Panc1 (cell line): ENCODE results near the gene SGSM1. TPM values are rescaled to one million over a fixed set of nuclear protein-coding genes. Genes with fewer than 3 reads are reported as not detected.

ENCODE experiments used
- ATAC-seq: fragments of 200-7000 bp; cut with Tn5 transposase; 2 replicates; pipeline ENCODE4 v1.9.1; 2020; ENCODE audit warnings: mild to moderate bottlenecking, moderate library complexity
- BruUV-seq: library from RNA; stranded (reverse); fragments of 400-500 nt; replicated peaks from 2 replicates; lab custom pipeline; 2021; lab: Mats Ljungman, UMichigan
- CTCF ChIA-PET: fragments of 300-600 bp; sonication (Branson Sonifier 250); formaldehyde crosslinking; loops from one replicate; lab custom pipeline; 2022; ENCODE audit warnings: antibody characterized with exemption; lab: Charles Lee
- POLR2A ChIA-PET: fragments of 300-600 bp; sonication (Branson Sonifier 250); formaldehyde crosslinking; loops from one replicate; lab custom pipeline; 2022; ENCODE audit warnings: antibody characterized with exemption; lab: Charles Lee
- DNase-seq: peaks from one replicate; pipeline ENCODE4 v3.0.0-alpha.2; 2010; ENCODE audit warnings: low read depth, low spot score
- H3K27ac ChIP-seq: 2 replicates; pipeline ENCODE4 v1.5.1; 2011; ENCODE audit warnings: mild to moderate bottlenecking, low read length, inconsistent platforms
- H3K27me3 ChIP-seq: fragments of 200-500 bp; sonication (Bioruptor generic); 2 replicates; pipeline ENCODE4 v1.6.0; 2014; ENCODE audit warnings: low read length, inconsistent platforms; ENCODE audit not compliant: control insufficient read depth, insufficient read depth
- H3K36me3 ChIP-seq: fragments of 200-500 bp; sonication (Bioruptor generic); 2 replicates; pipeline ENCODE4 v1.5.1; 2014; ENCODE audit warnings: inconsistent platforms, mild to moderate bottlenecking, low read length, moderate library complexity; ENCODE audit not compliant: control insufficient read depth, insufficient read depth
- H3K4me1 ChIP-seq: 2 replicates; pipeline ENCODE4 v1.5.1; 2011; ENCODE audit warnings: inconsistent platforms, mild to moderate bottlenecking, low read length, moderate library complexity; ENCODE audit not compliant: control insufficient read depth, insufficient read depth
- H3K4me3 ChIP-seq, 2 experiments: 2 replicates each; pipeline ENCODE4 v1.5.1; 2011 to 2012; ENCODE audit warnings: low read depth in 2 of 2, low read length in 2 of 2, mild to moderate bottlenecking in 2 of 2, inconsistent platforms in 1 of 2, moderate library complexity in 1 of 2
- H3K9me3 ChIP-seq: fragments of 200-500 bp; sonication (Bioruptor generic); 2 replicates; pipeline ENCODE4 v1.5.1; 2014; ENCODE audit warnings: low read depth, mild to moderate bottlenecking, inconsistent platforms, low read length, moderate library complexity; ENCODE audit not compliant: control insufficient read depth, insufficient read depth
- CTCF ChIP-seq: fragments of 450-650 bp; IDR thresholded peaks from 2 replicates; pipeline ENCODE4 v1.5.1; 2017; ENCODE audit warnings: mild to moderate bottlenecking
- POLR2AphosphoS5 ChIP-seq: IDR thresholded peaks from 2 replicates; pipeline ENCODE4 v1.6.1; 2012; ENCODE audit warnings: mild to moderate bottlenecking, low read depth, low read length, moderate library complexity
- SIN3A ChIP-seq: IDR thresholded peaks from 2 replicates; pipeline ENCODE4 v1.6.1; 2012; ENCODE audit warnings: low read depth, mild to moderate bottlenecking, low read length, moderate library complexity, borderline replicate concordance; ENCODE audit not compliant: insufficient read depth
- TCF7L2 ChIP-seq: IDR thresholded peaks from 2 replicates; pipeline ENCODE4 v1.6.1; 2011; ENCODE audit warnings: mild to moderate bottlenecking, low read depth, low read length, inconsistent platforms
- in situ Hi-C: cut with HindIII; loops from 2 replicates; pipeline ENCODE4 v1.10.0; 2016; ENCODE audit warnings: low sequenced_read_pairs, low pct_unique_long_range_greater_than_20kb
- intact Hi-C: fragments of 100-400 bp; cut with micrococcal nuclease; formaldehyde crosslinking; loops from one replicate; pipeline ENCODE4 v1.10.0; 2022; ENCODE audit not compliant: unreplicated experiment
- total RNA-seq: library from RNA; stranded (reverse); gene quantifications from one replicate; pipeline ENCODE4 v1.2.1, GENCODE V29; 2021; ENCODE audit not compliant: unreplicated experiment
- TF ChIP-seq, protein P1 (sequence below), 2 experiments: IDR thresholded peaks; 2 replicates each; pipeline ENCODE4 v1.6.1; 2011 to 2012; ENCODE audit warnings: low read depth in 2 of 2, control low read depth in 1 of 2, low read length in 1 of 2, mild to moderate bottlenecking in 1 of 2, moderate library complexity in 1 of 2; ENCODE audit not compliant: insufficient read depth in 1 of 2

Gene SGSM1
- total RNA-seq, 1 experiment from 2014 or later: 1.6 TPM

DNA sequence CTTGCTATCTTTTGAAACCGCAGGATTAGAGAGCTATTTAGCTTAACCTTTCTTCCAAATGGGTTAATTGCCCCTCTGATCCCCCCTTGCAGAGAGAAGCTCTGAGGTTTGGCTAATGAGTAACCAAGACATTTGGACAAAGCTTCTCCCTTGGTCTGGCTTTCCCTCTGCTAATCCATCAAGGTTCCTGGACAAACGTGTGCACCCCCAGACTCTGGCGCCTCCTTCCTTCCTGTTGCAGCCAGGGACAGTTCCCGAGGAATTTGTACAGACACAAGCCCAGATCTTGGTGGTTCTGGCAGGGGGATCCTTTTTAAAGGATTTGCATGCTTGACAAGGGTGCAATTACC is 148.1 kb downstream of the SGSM1 start:
- no peak for TF ChIP-seq SIN3A
- TF ChIP-seq CTCF: no peak
- TF ChIP-seq, protein P1, sequence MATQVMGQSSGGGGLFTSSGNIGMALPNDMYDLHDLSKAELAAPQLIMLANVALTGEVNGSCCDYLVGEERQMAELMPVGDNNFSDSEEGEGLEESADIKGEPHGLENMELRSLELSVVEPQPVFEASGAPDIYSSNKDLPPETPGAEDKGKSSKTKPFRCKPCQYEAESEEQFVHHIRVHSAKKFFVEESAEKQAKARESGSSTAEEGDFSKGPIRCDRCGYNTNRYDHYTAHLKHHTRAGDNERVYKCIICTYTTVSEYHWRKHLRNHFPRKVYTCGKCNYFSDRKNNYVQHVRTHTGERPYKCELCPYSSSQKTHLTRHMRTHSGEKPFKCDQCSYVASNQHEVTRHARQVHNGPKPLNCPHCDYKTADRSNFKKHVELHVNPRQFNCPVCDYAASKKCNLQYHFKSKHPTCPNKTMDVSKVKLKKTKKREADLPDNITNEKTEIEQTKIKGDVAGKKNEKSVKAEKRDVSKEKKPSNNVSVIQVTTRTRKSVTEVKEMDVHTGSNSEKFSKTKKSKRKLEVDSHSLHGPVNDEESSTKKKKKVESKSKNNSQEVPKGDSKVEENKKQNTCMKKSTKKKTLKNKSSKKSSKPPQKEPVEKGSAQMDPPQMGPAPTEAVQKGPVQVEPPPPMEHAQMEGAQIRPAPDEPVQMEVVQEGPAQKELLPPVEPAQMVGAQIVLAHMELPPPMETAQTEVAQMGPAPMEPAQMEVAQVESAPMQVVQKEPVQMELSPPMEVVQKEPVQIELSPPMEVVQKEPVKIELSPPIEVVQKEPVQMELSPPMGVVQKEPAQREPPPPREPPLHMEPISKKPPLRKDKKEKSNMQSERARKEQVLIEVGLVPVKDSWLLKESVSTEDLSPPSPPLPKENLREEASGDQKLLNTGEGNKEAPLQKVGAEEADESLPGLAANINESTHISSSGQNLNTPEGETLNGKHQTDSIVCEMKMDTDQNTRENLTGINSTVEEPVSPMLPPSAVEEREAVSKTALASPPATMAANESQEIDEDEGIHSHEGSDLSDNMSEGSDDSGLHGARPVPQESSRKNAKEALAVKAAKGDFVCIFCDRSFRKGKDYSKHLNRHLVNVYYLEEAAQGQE (IDR thresholded peaks at IDR 0.05; ENCODE audit: insufficient read depth in 1 of 2, low read depth in 2 of 2, low read length in 1 of 2): no peak
- TF ChIP-seq TCF7L2: no peak
- TF ChIP-seq POLR2AphosphoS5: no peak
- ATAC-seq: no peak
- no peak for DNase-seq
- BruUV-seq: TSS peak; percentile 77
- Histone ChIP-seq H3K4me3 (peak overlapping the region; percentile 84 to 86), H3K36me3 (no peaks in the 10 kb centered on the region), H3K9me3 (no peaks in the 10 kb centered on the region), H3K27me3 (no peaks in the 10 kb centered on the region), H3K27ac (peak overlapping the region; percentile 92), H3K4me1 (peaks cover 12% of the 10 kb centered on the region)
- ChIA-PET CTCF (no interaction called here), POLR2A (interaction anchor here (0.6 kb wide), 1 partner anchor 39 kb away, joined by 4 read pairs; no protein-coding TSS in a partner anchor)
- intact Hi-C loops (loop anchor here (5.0 kb wide), 1 partner anchor 73 kb away; no protein-coding TSS in a partner anchor), in situ Hi-C loops (no loop called here)

DNA sequence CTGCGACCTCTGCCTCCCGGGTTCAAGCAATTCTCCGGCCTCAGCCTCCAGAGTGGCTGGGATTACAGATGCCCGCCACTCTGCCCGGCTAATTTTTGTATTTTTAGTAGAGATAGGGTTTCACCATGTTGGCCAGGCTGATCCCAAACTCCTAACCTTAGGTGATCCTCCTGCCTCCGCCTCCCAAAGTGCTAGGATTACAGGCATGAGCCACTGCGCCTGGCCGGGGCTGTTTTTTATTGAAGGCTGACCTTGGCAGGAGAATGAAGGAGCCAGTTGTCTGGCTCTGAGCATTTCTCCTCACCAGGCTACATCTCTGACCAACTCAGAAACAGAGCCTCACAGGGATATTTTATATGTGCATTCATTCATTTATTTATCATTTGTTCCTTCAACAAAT is 148.8 kb downstream of the SGSM1 start:
- no peaks in the 10 kb centered on the region for H3K9me3 ChIP-seq
- H3K4me3 ChIP-seq: no peak overlapping the region; a peak in 1 of 4 replicates
- ATAC-seq (no peak), DNase-seq (no peak)
- no peaks in the 10 kb centered on the region for H3K36me3 ChIP-seq
- CTCF ChIA-PET: no interaction called here
- H3K27me3 ChIP-seq: no peaks in the 10 kb centered on the region
- peaks cover 12% of the 10 kb centered on the region for H3K4me1 ChIP-seq
- POLR2A ChIA-PET: no interaction called here
- no TSS peak for BruUV-seq
- peak overlapping the region; percentile 54; the same call in 1 of the 2 replicates for H3K27ac ChIP-seq
- in situ Hi-C loops (no loop called here), intact Hi-C loops (loop anchor here (5.0 kb wide), 1 partner anchor 72 kb away; no protein-coding TSS in a partner anchor)
- TF ChIP-seq SIN3A (no peak), POLR2AphosphoS5 (no peak), TCF7L2 (no peak)
- TF ChIP-seq, protein P1 (IDR thresholded peaks at IDR 0.05; ENCODE audit: insufficient read depth in 1 of 2, low read depth in 2 of 2, low read length in 1 of 2): no peak
